Stimulated activated naive CD8-positive, alpha-beta T cell treated with anti-CD3 and anti-CD28 coated beads, Interleukin-15, Interleukin-2, amounts not matched to agents 100 ng/mL and 50 ng/mL, for 24 hours (primary cell): ENCODE results near the gene HOXB8.

Experiments used
- H3K27ac Mint-ChIP-seq: one replicate; pipeline ENCODE4 v1.8.0; 2021; ENCODE audit warnings: mild to moderate bottlenecking, mixed read lengths
- H3K27me3 Mint-ChIP-seq: one replicate; pipeline ENCODE4 v1.8.0; 2021; ENCODE audit warnings: mixed read lengths
- H3K36me3 Mint-ChIP-seq: one replicate; pipeline ENCODE4 v1.8.0; 2021; ENCODE audit warnings: low read depth, mixed read lengths
- H3K4me1 Mint-ChIP-seq: one replicate; pipeline ENCODE4 v1.8.0; 2021; ENCODE audit warnings: low read depth, mixed read lengths
- H3K4me3 Mint-ChIP-seq: one replicate; pipeline ENCODE4 v1.8.0; 2021; ENCODE audit warnings: mild to moderate bottlenecking, mixed read lengths
- H3K9me3 Mint-ChIP-seq: one replicate; pipeline ENCODE4 v1.8.0; 2021; ENCODE audit warnings: mixed read lengths

Gene HOXB8

GRCh38 chr17:48621410-48622392, 6.6 kb upstream of the HOXB8 start:
- H3K27ac Mint-ChIP-seq, result no peak overlapping the region

GRCh38 chr17:48620461-48621139, 5.5 kb upstream of the HOXB8 start:
- Mint-ChIP-seq H3K9me3 (no peaks in the 10 kb centered on the region), H3K4me1 (peaks cover 26% of the 10 kb centered on the region), H3K4me3 (no peak overlapping the region), H3K27me3 (peaks cover 85% of the 10 kb centered on the region), H3K27ac (no peak overlapping the region), H3K36me3 (no peaks in the 10 kb centered on the region)

More at GRCh38 chr17:48621410-48622392, 6.6 kb upstream of the HOXB8 start:
- Mint-ChIP-seq H3K9me3 (no peaks in the 10 kb centered on the region), H3K36me3 (no peaks in the 10 kb centered on the region), H3K4me3 (no peak overlapping the region), H3K4me1 (peaks cover 33% of the 10 kb centered on the region), H3K27me3 (peaks cover 81% of the 10 kb centered on the region)

GRCh38 chr17:48619826-48620449, 4.8 kb upstream of the HOXB8 start:
- Mint-ChIP-seq H3K27ac (no peak overlapping the region), H3K4me1 (peaks cover 30% of the 10 kb centered on the region), H3K9me3 (no peaks in the 10 kb centered on the region), H3K36me3 (no peaks in the 10 kb centered on the region), H3K4me3 (peak overlapping the region; percentile 17), H3K27me3 (peaks cover 90% of the 10 kb centered on the region)

- Mint-ChIP-seq H3K27ac (no peak overlapping the region), H3K4me1 (peaks cover 44% of the 10 kb centered on the region), H3K36me3 (no peaks in the 10 kb centered on the region), H3K4me3 (peak overlapping the region; percentile 55), H3K27me3 (peaks cover 92% of the 10 kb centered on the region), H3K9me3 (no peaks in the 10 kb centered on the region)
These were observed 3.3 kb upstream of the HOXB8 start for GRCh38 chr17:48618256-48618896.

GRCh38 chr17:48617471-48618255, 2.6 kb upstream of the HOXB8 start:
- Mint-ChIP-seq H3K4me1 (peaks cover 49% of the 10 kb centered on the region), H3K27ac (no peak overlapping the region), H3K4me3 (no peak overlapping the region), H3K9me3 (no peaks in the 10 kb centered on the region), H3K36me3 (no peaks in the 10 kb centered on the region), H3K27me3 (peaks cover 91% of the 10 kb centered on the region)

GRCh38 chr17:48616717-48617470, 1.8 kb upstream of the HOXB8 start:
- Mint-ChIP-seq H3K27me3 (peaks cover 88% of the 10 kb centered on the region), H3K4me1 (peaks cover 55% of the 10 kb centered on the region), H3K27ac (no peak overlapping the region), H3K36me3 (no peaks in the 10 kb centered on the region), H3K4me3 (peak overlapping the region; percentile 9), H3K9me3 (no peaks in the 10 kb centered on the region)

GRCh38 chr17:48615963-48616716, 1.0 kb upstream of the HOXB8 start:
- H3K9me3 Mint-ChIP-seq, result no peaks in the 10 kb centered on the region
- H3K36me3 Mint-ChIP-seq, result no peaks in the 10 kb centered on the region
- no peak overlapping the region for H3K27ac Mint-ChIP-seq
- peaks cover 63% of the 10 kb centered on the region for H3K4me1 Mint-ChIP-seq
- no peak overlapping the region for H3K4me3 Mint-ChIP-seq
- peaks cover 88% of the 10 kb centered on the region for H3K27me3 Mint-ChIP-seq

- H3K27ac Mint-ChIP-seq, result no peak overlapping the region
- no peaks in the 10 kb centered on the region for H3K36me3 Mint-ChIP-seq
- peaks cover 64% of the 10 kb centered on the region for H3K4me1 Mint-ChIP-seq
- peaks cover 81% of the 10 kb centered on the region for H3K27me3 Mint-ChIP-seq
- no peaks in the 10 kb centered on the region for H3K9me3 Mint-ChIP-seq
- H3K4me3 Mint-ChIP-seq, result peak overlapping the region; percentile 54
These were observed 1.0 kb downstream of the HOXB8 start for GRCh38 chr17:48613862-48614694.

- no peak overlapping the region for H3K27ac Mint-ChIP-seq
- H3K4me1 Mint-ChIP-seq, result peaks cover 54% of the 10 kb centered on the region
- peak overlapping the region; percentile 81 for H3K4me3 Mint-ChIP-seq
- H3K27me3 Mint-ChIP-seq, result peaks cover 79% of the 10 kb centered on the region
- no peaks in the 10 kb centered on the region for H3K9me3 Mint-ChIP-seq
- no peaks in the 10 kb centered on the region for H3K36me3 Mint-ChIP-seq
These were observed 2.0 kb downstream of the HOXB8 start for GRCh38 chr17:48612854-48613691.

- Mint-ChIP-seq H3K4me1 (peaks cover 53% of the 10 kb centered on the region), H3K36me3 (no peaks in the 10 kb centered on the region), H3K27ac (no peak overlapping the region), H3K9me3 (no peaks in the 10 kb centered on the region), H3K4me3 (peak overlapping the region; percentile 75), H3K27me3 (peaks cover 79% of the 10 kb centered on the region)
These were observed 2.6 kb downstream of the HOXB8 start for GRCh38 chr17:48612456-48612853.

- no peak overlapping the region for H3K27ac Mint-ChIP-seq
- peaks cover 79% of the 10 kb centered on the region for H3K27me3 Mint-ChIP-seq
- no peaks in the 10 kb centered on the region for H3K36me3 Mint-ChIP-seq
- peak overlapping the region; percentile 91 for H3K4me3 Mint-ChIP-seq
- peaks cover 48% of the 10 kb centered on the region for H3K4me1 Mint-ChIP-seq
- H3K9me3 Mint-ChIP-seq, result no peaks in the 10 kb centered on the region
These were observed 3.2 kb downstream of the HOXB8 start for GRCh38 chr17:48611681-48612455.
